ENCODE measurements around the gene PDE4D.

DNA sequence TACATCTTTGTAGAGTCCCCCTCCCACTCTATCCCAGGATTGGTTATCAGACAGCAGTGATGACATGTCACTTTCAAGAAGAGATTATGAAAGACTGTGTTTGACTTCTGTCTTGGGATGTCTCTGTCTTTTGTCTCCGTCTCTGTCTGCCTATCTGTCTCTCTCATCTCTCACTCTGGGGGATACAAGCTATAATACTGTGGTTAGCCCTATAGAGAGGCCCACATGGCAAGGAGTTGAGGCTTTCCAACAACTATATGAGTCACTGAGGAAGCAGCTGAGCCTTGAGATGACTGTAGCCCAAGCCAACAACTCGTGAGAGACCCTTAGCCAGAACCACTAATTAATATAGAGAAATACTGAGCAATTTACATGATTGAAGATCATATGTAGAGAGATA is 284.8 kb downstream of the PDE4D start:
- TF ChIP-seq MAFK (IDR thresholded peaks at IDR 0.05; ENCODE audit: low read depth, low read length) (no peak), CEBPB (IDR thresholded peaks at IDR 0.05; ENCODE audit: low read depth, low read length) (no peak), BHLHE40 (IDR thresholded peaks at IDR 0.05; ENCODE audit: low read depth, low read length) (no peak), POLR2A (IDR thresholded peaks at IDR 0.05; ENCODE audit: low read depth, low read length) (no peak), RCOR1 (IDR thresholded peaks at IDR 0.05; ENCODE audit: insufficient replicate concordance, low read length) (no peak), RFX5 (IDR thresholded peaks at IDR 0.05; ENCODE audit: low read depth, low read length) (no peak), FOS (IDR thresholded peaks at IDR 0.05; ENCODE audit: low read depth, low read length) (no peak), SMC3 (IDR thresholded peaks at IDR 0.05; ENCODE audit: low read depth, low read length) (no peak)
- TF ChIP-seq, protein P1, sequence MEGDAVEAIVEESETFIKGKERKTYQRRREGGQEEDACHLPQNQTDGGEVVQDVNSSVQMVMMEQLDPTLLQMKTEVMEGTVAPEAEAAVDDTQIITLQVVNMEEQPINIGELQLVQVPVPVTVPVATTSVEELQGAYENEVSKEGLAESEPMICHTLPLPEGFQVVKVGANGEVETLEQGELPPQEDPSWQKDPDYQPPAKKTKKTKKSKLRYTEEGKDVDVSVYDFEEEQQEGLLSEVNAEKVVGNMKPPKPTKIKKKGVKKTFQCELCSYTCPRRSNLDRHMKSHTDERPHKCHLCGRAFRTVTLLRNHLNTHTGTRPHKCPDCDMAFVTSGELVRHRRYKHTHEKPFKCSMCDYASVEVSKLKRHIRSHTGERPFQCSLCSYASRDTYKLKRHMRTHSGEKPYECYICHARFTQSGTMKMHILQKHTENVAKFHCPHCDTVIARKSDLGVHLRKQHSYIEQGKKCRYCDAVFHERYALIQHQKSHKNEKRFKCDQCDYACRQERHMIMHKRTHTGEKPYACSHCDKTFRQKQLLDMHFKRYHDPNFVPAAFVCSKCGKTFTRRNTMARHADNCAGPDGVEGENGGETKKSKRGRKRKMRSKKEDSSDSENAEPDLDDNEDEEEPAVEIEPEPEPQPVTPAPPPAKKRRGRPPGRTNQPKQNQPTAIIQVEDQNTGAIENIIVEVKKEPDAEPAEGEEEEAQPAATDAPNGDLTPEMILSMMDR (conservative IDR thresholded peaks at IDR 0.05; ENCODE audit: low read depth, low read length) = no peak
- TF ChIP-seq, protein P2, sequence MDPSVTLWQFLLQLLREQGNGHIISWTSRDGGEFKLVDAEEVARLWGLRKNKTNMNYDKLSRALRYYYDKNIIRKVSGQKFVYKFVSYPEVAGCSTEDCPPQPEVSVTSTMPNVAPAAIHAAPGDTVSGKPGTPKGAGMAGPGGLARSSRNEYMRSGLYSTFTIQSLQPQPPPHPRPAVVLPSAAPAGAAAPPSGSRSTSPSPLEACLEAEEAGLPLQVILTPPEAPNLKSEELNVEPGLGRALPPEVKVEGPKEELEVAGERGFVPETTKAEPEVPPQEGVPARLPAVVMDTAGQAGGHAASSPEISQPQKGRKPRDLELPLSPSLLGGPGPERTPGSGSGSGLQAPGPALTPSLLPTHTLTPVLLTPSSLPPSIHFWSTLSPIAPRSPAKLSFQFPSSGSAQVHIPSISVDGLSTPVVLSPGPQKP (IDR thresholded peaks at IDR 0.05; ENCODE audit: borderline replicate concordance, low read depth, low read length) = no peak
- TF ChIP-seq, protein P3, sequence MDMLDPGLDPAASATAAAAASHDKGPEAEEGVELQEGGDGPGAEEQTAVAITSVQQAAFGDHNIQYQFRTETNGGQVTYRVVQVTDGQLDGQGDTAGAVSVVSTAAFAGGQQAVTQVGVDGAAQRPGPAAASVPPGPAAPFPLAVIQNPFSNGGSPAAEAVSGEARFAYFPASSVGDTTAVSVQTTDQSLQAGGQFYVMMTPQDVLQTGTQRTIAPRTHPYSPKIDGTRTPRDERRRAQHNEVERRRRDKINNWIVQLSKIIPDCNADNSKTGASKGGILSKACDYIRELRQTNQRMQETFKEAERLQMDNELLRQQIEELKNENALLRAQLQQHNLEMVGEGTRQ (IDR thresholded peaks at IDR 0.05; ENCODE audit: low read depth, low read length) = no peak

All from IMR-90 (cell line).